Right hindlimb (tissue), 1 donor: ENCODE measurements around the gene GRHL3.

ENCODE experiments used
- DNase-seq: peaks from one replicate; pipeline ENCODE4 v3.0.0-alpha.2; 2018

GRHL3 gene

DNA sequence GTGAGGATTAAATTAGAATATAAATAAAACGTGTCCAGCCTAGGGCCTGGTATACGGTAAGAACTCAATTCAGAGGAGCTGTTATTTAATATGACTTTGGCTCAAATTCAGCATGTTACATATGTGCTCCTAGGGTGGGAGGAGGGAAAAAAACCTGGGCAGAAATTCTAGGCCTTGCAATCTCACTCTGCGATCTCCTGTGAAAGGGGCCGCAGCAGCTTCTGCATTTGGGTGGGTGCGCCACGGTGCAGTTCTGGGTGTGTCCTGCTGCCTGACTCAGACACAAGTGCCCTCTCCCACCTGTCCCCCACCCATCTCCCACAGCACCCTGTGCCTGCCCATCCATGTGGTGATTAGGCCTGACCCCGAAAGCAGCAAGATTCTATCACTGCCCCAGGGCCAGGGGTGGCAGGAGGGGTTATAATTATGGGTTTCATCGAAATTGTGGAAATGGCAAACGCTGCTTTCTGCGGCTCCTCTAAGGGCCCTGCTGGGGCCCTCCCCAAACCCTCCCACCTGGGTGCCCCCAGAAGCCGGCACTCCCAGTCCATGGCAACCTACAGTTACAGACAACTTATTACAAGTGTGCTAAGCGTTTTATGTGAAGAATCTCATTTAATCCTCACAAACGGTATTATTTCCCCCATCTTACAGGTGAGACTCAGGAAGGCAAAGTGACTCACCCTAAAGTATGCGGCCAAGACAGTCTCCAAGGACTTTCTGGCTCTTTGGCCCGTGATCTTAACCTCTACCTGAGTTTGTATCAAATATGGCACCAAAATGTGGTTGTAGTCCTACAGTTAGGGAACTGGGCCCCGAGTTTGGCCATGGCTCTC, 25.5 kb upstream of the GRHL3 start:
- no peak for DNase-seq

DNA sequence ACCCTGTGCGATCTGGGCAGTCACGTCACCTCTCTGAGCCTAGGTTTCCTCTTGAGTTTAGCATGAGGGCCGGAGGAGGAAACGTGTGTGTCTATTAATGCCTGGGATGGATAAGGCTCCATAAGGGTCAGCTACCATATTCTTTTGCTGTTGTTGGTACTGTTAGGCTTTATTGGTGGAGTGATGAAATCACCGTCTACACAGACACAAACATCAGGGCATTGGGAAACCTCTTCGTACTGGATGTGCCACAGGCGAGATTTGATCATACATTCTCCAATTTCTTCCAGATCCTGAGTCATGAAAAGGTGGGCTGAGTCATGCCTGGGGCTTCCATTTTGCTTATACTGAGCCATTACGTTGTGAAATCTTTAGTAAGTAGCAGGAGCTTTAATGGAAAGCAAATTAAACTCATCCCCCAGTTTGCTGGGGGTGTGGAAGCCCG, 24.9 kb upstream of the GRHL3 start:
- DNase-seq = no peak

DNA sequence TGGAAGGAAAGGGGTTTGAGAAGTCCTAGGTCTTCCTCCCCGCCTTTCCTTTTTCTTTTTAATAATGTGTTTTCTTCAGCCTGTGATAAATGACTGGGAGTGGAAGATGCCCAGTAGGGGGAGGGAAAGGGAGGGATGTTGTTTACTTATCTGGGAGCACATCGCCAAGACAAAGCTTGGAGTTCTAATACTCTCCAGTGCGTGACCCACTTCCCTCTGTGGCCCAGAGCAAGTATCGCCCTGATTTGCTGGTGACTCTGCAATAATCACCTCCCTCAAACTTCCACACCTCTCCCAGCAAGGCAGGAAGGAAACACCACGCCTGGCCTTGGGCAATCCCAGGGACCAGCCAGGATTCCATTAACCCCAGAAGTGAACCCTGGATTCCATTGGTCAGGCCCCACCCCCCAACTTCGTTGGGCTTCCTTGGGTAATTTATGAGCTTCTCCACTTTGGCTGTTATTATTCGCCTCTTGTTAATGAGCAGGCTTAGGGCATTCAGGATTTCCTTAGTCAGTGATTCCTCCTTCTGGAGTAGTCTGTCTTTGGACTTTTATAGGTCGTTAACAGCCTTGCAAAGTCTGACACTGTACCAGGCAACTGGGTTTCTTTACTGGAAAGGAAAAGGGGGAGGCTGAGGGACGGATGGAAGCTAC, 24.3 kb upstream of the GRHL3 start:
- no peak for DNase-seq

DNA sequence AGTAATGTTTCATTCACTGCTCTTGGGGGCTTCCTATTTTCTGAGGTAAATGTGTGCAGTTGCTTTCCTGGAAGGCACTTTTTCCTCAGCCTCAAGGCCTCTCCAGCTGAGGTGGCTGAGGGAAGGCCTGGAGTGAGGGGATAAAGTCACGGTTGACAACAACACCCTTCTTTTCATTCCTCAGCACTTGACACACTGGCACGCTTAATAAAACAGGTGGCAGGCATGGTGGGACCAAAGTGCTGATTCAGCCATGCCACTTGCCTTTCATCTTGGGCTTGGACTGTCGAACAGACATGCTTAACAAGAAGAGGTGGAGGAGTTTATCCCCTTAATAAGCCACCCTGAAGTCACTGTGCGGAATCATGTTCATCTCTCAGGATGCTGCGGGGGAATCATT, 23.6 kb upstream of the GRHL3 start:
- no peak for DNase-seq

- no peak for DNase-seq
These were observed 21.8 kb upstream of the GRHL3 start for GRCh38 chr1:24297187-24297851.

- no peak for DNase-seq
These were observed 21.3 kb upstream of the GRHL3 start for GRCh38 chr1:24297852-24298232.

GRCh38 chr1:24298606-24299005, 20.6 kb upstream of the GRHL3 start:
- DNase-seq = no peak

- no peak for DNase-seq
These were observed 19.3 kb upstream of the GRHL3 start for GRCh38 chr1:24299901-24300300.

- DNase-seq = no peak
These were observed 18.0 kb upstream of the GRHL3 start for GRCh38 chr1:24300971-24301784.

DNA sequence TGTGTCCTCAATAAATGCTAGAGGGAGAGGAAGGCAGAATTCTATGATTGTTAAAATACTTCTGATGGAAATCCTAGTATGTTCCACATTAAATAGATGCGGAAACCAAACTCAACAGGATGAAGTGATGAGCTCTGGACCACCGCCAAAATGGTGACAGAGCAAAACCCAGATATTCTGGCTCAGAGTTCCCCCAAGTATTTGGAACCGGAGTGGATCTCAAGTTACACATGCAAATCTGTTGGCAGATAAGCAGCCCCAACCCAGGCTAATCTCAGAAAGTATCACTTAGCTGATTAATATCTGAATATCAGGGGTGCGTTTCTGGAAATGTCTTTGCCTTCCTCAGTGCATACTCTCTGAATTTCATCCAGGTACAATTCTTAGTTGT, 17.4 kb upstream of the GRHL3 start:
- no peak for DNase-seq

DNA sequence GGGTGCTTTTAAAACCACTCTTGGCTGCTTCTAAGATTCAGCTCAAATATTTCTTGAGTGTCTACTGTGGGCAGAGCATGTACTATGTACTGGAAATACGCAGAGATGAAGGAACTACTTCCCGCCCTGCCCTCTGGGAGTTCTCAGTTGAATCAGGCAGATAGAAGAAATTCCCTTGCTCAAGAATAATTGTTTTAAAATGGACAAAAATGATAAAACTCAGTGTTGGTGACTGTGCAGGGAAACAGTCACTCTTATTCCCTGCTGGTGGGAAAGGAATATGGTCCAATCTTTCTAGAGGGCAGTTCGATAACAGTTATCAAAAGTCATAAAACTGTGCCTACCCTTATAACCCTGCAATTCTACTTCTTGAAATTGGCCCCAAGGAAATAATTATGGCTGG, 16.9 kb upstream of the GRHL3 start:
- DNase-seq = no peak

DNA sequence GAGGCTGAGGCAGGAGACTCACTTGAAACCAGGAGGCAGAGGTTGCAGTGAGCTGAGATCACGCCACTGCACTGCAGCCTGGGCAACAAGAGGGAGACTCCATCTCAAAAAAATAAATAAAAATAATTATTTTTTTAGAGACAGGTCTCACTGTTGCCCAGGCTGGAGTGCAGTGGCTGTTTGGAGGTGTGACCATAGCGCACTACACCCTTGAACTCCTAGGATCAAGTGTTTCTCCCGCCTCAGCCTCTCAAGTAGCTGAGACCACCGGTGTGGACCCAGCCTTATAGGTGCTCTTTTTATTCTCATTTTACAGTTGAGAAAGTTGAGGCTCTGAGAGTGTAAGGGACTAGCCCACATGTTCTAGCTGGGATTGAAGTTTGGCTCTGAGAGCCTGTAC, 15.6 kb upstream of the GRHL3 start:
- no peak for DNase-seq

- DNase-seq = no peak
These were observed 14.4 kb upstream of the GRHL3 start for GRCh38 chr1:24304763-24305162.

DNA sequence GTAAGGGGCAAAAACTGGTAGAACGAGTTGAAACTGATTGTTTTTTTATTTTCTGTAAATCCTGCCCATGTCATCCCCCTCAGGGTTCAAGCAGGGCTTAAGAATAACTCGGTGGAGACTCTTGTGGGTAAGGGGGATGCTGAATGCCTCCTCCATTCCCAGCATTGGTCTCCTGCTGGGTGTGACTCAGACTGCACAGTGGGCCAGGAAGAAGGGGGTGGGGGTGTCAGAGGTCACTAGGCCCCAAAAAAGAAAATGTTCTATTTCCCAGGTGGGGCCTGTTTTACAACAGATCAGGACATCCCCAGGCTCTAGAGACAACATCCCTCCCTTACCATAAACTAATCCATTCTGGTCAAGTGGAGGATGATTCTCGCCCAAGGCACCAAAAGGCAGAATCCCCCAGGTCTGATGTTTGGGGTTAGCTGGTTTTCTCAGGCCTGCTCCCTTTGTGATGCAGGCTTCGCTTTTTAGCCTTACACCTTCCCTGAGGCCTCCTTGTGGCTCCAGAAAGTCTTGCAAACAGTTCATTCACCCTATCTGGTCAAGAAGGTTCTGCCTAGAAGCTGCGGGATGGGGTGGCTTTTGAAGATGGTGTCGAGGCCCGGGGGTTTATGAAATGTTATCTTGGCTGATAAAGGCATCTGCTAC, 10.7 kb upstream of the GRHL3 start:
- no peak for DNase-seq

- DNase-seq = no peak
These were observed 9.2 kb upstream of the GRHL3 start for GRCh38 chr1:24309762-24310485.

- no peak for DNase-seq
These were observed 7.9 kb upstream of the GRHL3 start for GRCh38 chr1:24311234-24311633.

DNA sequence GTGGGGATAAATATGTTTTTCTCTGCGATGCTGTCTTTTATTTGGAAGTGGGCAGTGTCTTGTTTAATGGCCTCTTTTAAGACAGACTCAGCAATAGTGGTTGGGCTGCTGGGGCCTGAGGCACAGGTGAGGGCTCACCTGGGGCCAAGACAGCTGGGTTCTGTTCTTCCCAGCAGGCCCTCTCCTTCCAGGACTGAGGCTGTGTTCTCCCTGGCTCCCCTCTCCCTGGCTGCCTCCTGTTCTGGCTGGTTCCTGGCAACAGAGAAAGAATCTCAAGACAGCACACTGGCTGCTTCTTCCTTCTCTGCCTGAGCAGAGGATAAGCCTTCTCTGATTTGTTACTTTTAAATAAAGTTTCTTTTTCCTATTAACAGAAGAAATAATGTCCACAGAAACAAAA, 7.4 kb upstream of the GRHL3 start:
- no peak for DNase-seq

DNA sequence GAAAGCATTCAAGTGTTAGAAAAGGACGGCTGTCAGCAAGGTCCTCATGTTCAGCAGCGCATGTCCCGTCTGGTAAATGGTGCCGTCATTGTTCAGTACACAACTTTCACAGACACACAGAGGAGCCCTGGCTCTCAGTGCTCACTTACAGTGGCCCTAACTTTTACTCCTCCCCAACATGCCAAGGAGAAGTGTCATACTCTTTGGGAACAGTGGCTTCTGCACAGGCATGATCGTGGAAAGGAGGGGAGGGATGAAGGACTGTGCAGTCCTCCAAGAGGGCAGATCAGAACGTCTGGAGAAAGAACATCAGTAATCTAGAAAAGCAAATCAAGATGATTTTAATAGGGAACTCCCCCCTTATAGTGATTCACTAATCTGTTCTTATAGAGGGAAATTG, 3.8 kb upstream of the GRHL3 start:
- DNase-seq = no peak

- no peak for DNase-seq
These were observed 2.5 kb upstream of the GRHL3 start for GRCh38 chr1:24316645-24317044.

DNA sequence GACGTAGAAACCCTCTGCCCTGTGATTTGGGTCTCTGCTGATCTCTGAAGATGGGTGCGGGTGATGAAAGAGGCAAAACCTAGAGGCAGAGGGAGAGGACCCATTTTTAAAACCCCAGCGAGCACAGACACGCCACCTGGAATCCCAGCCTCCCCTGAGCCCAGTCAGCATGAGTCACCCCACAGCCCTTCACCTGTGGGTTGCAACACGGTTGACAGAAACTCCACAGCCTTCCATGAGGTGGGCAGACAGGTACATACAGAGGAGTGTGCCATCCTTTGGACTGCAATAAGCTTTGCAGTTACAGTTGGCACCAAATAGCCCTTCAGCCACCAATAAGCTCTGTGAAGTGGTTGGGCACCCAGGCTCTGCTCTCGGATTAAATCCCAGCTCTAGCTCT, 2.1 kb upstream of the GRHL3 start:
- no peak for DNase-seq

- peak; percentile 54 for DNase-seq
These were observed 1.1 kb upstream of the GRHL3 start for GRCh38 chr1:24317956-24318614.
